Ishikawa (cell line): Measurements from ENCODE around the gene DNAJC15.

Experiments
- CEBPB ChIP-seq: IDR thresholded peaks from 2 replicates; pipeline ENCODE4 v1.6.1; 2012
- CREB1 ChIP-seq: IDR thresholded peaks from 2 replicates; pipeline ENCODE4 v1.6.1; 2012; ENCODE audit warnings: low read depth
- EGR1 ChIP-seq: IDR thresholded peaks from 2 replicates; pipeline ENCODE4 v1.6.1; 2012
- EP300 ChIP-seq: IDR thresholded peaks from 2 replicates; pipeline ENCODE4 v1.6.1; 2012; ENCODE audit warnings: borderline replicate concordance
- FOXM1 ChIP-seq: IDR thresholded peaks from 2 replicates; pipeline ENCODE4 v1.6.1; 2012; ENCODE audit warnings: low read depth, borderline replicate concordance
- NFIC ChIP-seq: IDR thresholded peaks from 2 replicates; pipeline ENCODE4 v1.6.1; 2012
- RAD21 ChIP-seq: IDR thresholded peaks from 2 replicates; pipeline ENCODE4 v1.6.1; 2012; ENCODE audit warnings: low read depth
- TAF1 ChIP-seq: IDR thresholded peaks from 2 replicates; pipeline ENCODE4 v1.6.1; 2012; ENCODE audit warnings: low read depth, mild to moderate bottlenecking
- TCF12 ChIP-seq: IDR thresholded peaks from 2 replicates; pipeline ENCODE4 v1.6.1; 2012; ENCODE audit warnings: low read depth
- TEAD4 ChIP-seq: IDR thresholded peaks from 2 replicates; pipeline ENCODE4 v1.6.1; 2012
- YY1 ChIP-seq: IDR thresholded peaks from 2 replicates; pipeline ENCODE4 v1.6.1; 2012; ENCODE audit warnings: low read depth
- ZBTB7A ChIP-seq: IDR thresholded peaks from 2 replicates; pipeline ENCODE4 v1.6.1; 2012; ENCODE audit warnings: low read depth
- TF ChIP-seq, protein P1 (sequence below): IDR thresholded peaks from 2 replicates; pipeline ENCODE4 v1.6.1; 2012; ENCODE audit warnings: low read depth, mild to moderate bottlenecking
- TF ChIP-seq, protein P2 (sequence below): IDR thresholded peaks from 2 replicates; pipeline ENCODE4 v1.6.1; 2012
- TF ChIP-seq, protein P3 (sequence below): IDR thresholded peaks from 2 replicates; pipeline ENCODE4 v1.6.1; 2012

The DNAJC15 gene

DNA sequence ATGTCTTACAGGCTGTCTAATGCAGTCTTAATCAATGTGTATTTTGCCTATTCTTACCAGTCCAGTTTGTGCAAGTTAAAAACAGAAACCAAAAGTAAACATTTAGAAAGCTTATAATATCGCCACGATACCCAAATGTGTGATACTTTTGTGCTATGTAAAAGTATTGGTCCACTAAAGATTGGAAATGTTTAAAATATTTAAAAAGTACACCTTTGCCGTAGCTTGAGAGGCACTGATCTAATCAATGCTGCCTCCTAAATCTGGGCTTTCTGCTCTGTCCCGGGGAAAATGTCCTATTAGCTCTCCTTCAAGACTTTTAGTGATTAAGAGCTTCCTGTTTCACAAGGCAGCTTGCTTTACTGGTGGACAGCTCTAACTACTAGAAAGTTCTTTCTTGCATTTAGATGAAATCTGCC, 64.7 kb downstream of the DNAJC15 start:
- TF ChIP-seq YY1 (no peak), EP300 (no peak), NFIC (no peak), EGR1 (no peak)

DNA sequence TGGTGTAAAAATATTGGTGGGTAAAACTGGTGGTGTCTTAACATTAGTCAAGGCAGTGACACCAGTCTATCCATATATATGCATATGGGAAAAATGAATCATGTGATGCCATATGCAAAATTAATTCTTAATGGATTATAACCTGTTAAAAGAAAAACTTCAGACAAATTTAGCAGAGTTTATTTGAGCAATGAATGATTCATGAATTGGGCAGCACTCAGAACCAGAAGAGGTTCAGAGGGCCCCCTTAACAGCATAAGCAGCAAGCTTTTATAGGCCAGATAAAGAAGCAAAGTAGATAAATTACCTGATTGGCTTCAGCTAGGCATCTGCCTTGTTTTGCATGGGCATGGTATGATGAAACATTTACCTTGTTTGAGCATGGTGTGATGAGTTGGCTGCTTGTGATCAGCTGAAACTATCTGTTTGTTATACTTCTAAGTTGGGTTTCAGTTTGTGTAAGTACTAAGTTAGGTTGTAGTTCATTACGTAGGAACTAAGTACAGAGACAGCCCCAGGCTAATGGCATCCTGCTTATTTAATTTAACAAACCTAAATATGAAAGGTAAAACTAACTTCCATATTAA, 66.6 kb downstream of the DNAJC15 start:
- no peak for TF ChIP-seq NFIC
- no peak for TF ChIP-seq TEAD4
- TF ChIP-seq, protein P1, sequence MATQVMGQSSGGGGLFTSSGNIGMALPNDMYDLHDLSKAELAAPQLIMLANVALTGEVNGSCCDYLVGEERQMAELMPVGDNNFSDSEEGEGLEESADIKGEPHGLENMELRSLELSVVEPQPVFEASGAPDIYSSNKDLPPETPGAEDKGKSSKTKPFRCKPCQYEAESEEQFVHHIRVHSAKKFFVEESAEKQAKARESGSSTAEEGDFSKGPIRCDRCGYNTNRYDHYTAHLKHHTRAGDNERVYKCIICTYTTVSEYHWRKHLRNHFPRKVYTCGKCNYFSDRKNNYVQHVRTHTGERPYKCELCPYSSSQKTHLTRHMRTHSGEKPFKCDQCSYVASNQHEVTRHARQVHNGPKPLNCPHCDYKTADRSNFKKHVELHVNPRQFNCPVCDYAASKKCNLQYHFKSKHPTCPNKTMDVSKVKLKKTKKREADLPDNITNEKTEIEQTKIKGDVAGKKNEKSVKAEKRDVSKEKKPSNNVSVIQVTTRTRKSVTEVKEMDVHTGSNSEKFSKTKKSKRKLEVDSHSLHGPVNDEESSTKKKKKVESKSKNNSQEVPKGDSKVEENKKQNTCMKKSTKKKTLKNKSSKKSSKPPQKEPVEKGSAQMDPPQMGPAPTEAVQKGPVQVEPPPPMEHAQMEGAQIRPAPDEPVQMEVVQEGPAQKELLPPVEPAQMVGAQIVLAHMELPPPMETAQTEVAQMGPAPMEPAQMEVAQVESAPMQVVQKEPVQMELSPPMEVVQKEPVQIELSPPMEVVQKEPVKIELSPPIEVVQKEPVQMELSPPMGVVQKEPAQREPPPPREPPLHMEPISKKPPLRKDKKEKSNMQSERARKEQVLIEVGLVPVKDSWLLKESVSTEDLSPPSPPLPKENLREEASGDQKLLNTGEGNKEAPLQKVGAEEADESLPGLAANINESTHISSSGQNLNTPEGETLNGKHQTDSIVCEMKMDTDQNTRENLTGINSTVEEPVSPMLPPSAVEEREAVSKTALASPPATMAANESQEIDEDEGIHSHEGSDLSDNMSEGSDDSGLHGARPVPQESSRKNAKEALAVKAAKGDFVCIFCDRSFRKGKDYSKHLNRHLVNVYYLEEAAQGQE = no peak
- TF ChIP-seq YY1 = no peak
- no peak for TF ChIP-seq RAD21
- TF ChIP-seq TCF12 = no peak
- TF ChIP-seq FOXM1 = no peak
- TF ChIP-seq EGR1 = no peak
- TF ChIP-seq, protein P2, sequence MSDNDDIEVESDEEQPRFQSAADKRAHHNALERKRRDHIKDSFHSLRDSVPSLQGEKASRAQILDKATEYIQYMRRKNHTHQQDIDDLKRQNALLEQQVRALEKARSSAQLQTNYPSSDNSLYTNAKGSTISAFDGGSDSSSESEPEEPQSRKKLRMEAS = no peak
- no peak for TF ChIP-seq ZBTB7A
- TF ChIP-seq CEBPB = no peak
- no peak for TF ChIP-seq TAF1
- TF ChIP-seq, protein P3, sequence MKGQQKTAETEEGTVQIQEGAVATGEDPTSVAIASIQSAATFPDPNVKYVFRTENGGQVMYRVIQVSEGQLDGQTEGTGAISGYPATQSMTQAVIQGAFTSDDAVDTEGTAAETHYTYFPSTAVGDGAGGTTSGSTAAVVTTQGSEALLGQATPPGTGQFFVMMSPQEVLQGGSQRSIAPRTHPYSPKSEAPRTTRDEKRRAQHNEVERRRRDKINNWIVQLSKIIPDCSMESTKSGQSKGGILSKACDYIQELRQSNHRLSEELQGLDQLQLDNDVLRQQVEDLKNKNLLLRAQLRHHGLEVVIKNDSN = no peak
- TF ChIP-seq CREB1 = no peak
- TF ChIP-seq EP300 = no peak

DNA sequence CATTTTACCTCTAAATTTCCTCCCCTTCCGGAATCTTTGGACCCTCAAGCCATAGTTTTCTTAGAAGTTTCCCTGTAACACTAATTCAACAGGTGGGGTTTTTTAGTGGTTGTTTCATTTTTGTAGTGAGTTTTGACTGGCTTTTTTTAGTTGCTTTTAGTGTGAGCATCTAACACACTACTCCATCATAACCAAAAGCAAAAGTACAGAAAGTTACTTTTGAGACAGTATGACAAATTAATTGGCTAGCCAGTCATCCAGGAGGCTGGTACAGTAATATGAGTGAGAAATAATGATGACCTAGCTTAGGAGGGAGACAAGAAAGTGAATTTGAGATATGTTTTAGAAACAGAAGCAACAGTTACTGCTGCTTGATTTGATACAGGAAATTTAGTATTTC, 71.5 kb downstream of the DNAJC15 start:
- no peak for TF ChIP-seq YY1
- TF ChIP-seq NFIC = no peak
- TF ChIP-seq RAD21 = no peak
- TF ChIP-seq TAF1 = no peak
- no peak for TF ChIP-seq ZBTB7A
- no peak for TF ChIP-seq TEAD4
- no peak for TF ChIP-seq TCF12
- TF ChIP-seq, protein P3 = no peak
- TF ChIP-seq CREB1 = no peak
- TF ChIP-seq EGR1 = no peak
- TF ChIP-seq, protein P1 = no peak
- no peak for TF ChIP-seq CEBPB

DNA sequence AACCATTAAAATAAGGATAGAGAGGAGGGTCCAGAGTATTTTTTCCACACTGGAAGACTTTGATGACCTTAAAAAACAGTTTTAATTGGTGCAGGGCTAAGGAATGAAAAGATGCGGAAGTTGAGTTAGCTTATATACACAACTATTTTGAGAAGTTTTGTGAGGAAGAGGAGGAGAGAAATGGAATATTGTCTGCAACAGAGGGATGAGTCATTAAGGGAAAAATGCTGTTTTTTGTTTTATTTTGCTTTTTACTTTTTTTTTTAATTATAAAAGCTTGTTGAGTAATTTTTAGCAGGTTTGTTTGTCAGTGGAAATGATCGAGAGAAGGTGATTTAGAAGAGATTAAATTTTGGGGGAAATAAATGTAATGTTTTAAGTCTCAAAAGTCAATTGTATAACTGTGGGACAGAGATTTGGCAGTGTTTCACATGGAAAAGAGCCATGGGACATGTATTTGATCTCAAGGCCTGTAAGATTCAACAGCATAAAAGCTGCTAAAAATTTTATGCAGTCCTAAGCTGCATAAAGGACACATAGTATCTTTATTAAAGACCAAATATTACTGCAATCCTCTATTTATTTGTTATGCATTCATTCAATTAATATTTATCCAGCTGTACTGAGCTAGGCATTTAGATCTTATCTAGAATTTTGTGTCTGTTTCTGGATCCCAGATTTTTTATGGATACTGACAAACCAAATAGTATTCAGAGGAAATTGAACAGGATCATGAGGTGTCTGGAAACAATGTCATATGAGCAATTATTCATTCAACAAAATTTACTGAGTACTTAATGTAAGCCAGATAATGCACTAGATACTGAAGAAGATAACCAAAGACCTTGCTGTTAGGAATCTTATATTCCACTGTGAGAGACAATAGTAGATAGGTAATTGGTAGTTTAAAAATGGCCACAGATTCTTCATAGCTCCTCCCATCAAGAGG, 72.7 kb downstream of the DNAJC15 start:
- TF ChIP-seq EP300 = no peak
- no peak for TF ChIP-seq CEBPB
- no peak for TF ChIP-seq ZBTB7A
- no peak for TF ChIP-seq TAF1
- no peak for TF ChIP-seq EGR1
- TF ChIP-seq TEAD4 = no peak

DNA sequence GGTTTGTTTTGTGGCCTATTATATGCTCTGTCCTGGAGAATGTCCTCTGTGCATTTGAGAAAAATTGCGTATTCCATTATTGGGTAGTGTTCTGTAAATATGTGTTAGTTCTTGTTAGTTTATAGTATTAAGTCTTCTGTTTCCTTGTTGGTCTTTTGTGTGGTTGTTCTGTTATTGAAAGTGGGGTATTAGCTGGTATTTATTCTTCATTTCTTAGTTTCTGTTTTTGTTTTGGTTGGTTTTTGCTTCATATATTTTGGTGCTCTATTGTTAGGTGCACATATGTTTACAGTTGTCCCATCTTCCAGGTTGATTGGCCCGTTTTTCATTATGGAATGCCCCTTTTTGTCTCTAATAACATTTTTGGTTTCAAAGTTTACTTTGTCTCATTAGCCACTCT, 77.3 kb downstream of the DNAJC15 start:
- TF ChIP-seq TAF1 (no peak), CREB1 (no peak)

DNA sequence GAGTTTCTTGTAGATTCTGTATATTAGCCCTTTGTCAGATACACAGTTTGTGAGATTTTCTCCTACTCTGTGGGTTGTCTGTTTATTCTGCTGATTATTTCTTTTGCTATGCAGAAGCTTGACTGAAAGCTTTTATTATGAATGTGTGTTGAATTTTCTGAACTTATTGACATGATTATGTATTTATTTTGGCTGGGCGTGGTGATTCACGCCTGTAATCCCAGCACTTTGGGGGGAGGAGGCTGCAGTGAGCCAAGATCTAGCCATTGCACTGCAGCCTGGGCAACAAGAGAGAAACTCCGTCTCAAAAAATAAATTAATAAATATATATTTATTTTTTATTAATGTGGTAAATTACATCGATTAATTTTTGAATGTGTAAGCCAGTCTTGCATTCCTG, 78.9 kb downstream of the DNAJC15 start:
- TF ChIP-seq NFIC = no peak
- no peak for TF ChIP-seq EP300
- no peak for TF ChIP-seq FOXM1
- TF ChIP-seq, protein P1 = no peak
